ENCODE data around the gene TBC1D9B. TPM values are rescaled to one million over a fixed set of nuclear protein-coding genes. Genes with fewer than 3 reads are reported as not detected.
A peak's percentile ranks its signal among the peaks of the same experiment; 100 is the strongest.

The TBC1D9B gene
- total RNA-seq, 2 donors from 2014 or later: 61.6 to 74.1 TPM

GRCh38 chr5:179830818-179831468 lies 76.8 kb downstream of the TBC1D9B start:
- no peak for ATAC-seq
- H3K9me3 ChIP-seq (ENCODE audit: control insufficient read depth, low read length, poor library complexity, severe bottlenecking): no peaks in the 10 kb centered on the region
- H3K27ac Mint-ChIP-seq: peak overlapping the region; percentile 90
- peaks cover 7% of the 10 kb centered on the region for H3K36me3 Mint-ChIP-seq (ENCODE audit: low read depth)
- H3K4me3 Mint-ChIP-seq: peak overlapping the region; percentile 52
- no peak for DNase-seq
- H3K27me3 Mint-ChIP-seq: no peaks in the 10 kb centered on the region
- H3K4me1 Mint-ChIP-seq: peaks cover 12% of the 10 kb centered on the region

GRCh38 chr5:179829732-179830435 lies 77.8 kb downstream of the TBC1D9B start:
- no peaks in the 10 kb centered on the region for H3K9me3 ChIP-seq (ENCODE audit: control insufficient read depth, low read length, poor library complexity, severe bottlenecking)
- H3K27me3 Mint-ChIP-seq: no peaks in the 10 kb centered on the region
- peaks cover 10% of the 10 kb centered on the region for H3K4me1 Mint-ChIP-seq
- peak overlapping the region; percentile 90 for H3K27ac Mint-ChIP-seq
- ATAC-seq (no peak), DNase-seq (no peak)
- H3K4me3 Mint-ChIP-seq: no peak overlapping the region
- H3K36me3 Mint-ChIP-seq (ENCODE audit: low read depth): peaks cover 7% of the 10 kb centered on the region

- Mint-ChIP-seq H3K27me3 (no peaks in the 10 kb centered on the region), H3K27ac (peak overlapping the region; percentile 90), H3K4me3 (peak overlapping the region; percentile 31), H3K4me1 (peaks cover 14% of the 10 kb centered on the region), H3K36me3 (ENCODE audit: low read depth) (peaks cover 10% of the 10 kb centered on the region)
- H3K9me3 ChIP-seq (ENCODE audit: control insufficient read depth, low read length, poor library complexity, severe bottlenecking): no peaks in the 10 kb centered on the region
- no peak for DNase-seq
- no peak for ATAC-seq
Measured at GRCh38 chr5:179828756-179829421, 78.8 kb downstream of the TBC1D9B start.

DNA sequence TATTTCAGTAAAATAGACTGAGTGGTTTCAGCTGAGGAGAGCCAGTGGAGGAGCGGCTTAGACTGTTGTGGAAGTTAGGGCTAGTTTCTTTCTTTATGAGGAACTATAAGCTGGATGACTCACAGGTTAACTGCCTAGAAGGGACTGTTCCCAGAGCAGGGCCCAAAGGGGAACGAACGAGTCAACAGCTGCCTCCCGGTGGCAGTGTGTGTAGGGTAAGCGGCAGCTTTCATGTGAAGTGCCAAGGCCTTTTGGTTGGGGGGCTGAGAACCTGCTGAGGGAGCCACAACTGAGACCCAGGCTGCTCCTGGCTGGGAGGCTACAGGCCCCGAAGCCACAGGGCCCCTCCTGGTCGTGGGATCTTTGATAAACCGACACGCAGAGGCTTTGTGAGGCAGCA lies 80.0 kb downstream of the TBC1D9B start:
- ATAC-seq (peak; percentile 16), DNase-seq (no peak)
- H3K4me3 Mint-ChIP-seq: peak overlapping the region; percentile 43
- peaks cover 5% of the 10 kb centered on the region for H3K36me3 Mint-ChIP-seq (ENCODE audit: low read depth)
- no peaks in the 10 kb centered on the region for H3K27me3 Mint-ChIP-seq
- peak overlapping the region; percentile 90 for H3K27ac Mint-ChIP-seq
- no peaks in the 10 kb centered on the region for H3K9me3 ChIP-seq (ENCODE audit: control insufficient read depth, low read length, poor library complexity, severe bottlenecking)
- peaks cover 18% of the 10 kb centered on the region for H3K4me1 Mint-ChIP-seq

GRCh38 chr5:179825655-179826182 lies 82.0 kb downstream of the TBC1D9B start:
- H3K27me3 Mint-ChIP-seq: no peaks in the 10 kb centered on the region
- no peak for DNase-seq
- H3K9me3 ChIP-seq (ENCODE audit: control insufficient read depth, low read length, poor library complexity, severe bottlenecking): no peaks in the 10 kb centered on the region
- peak overlapping the region; percentile 90 for H3K27ac Mint-ChIP-seq
- peaks cover 5% of the 10 kb centered on the region for H3K36me3 Mint-ChIP-seq (ENCODE audit: low read depth)
- H3K4me3 Mint-ChIP-seq: peak overlapping the region; percentile 53
- ATAC-seq: no peak
- H3K4me1 Mint-ChIP-seq: peaks cover 25% of the 10 kb centered on the region

DNA sequence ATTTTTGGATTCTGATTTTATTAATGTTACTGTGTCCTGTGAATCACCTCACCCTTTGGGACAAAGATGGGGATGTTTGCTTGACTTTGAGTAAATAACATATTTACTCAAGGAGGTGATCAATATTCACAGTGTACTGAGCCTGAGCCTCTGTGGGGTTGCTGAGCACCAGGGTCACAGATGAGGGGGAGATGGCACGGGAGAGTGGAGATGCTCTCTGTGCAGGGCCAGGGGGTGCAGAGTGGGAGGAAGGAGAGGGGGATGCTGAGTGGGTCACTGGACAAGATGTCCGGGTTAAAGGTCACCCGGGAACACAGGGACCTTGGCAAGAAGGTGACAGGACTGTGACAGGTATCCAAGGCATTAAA lies 83.0 kb downstream of the TBC1D9B start:
- DNase-seq (no peak), ATAC-seq (no peak)
- H3K4me1 Mint-ChIP-seq: peaks cover 32% of the 10 kb centered on the region
- peak overlapping the region; percentile 41 for H3K4me3 Mint-ChIP-seq
- no peaks in the 10 kb centered on the region for H3K9me3 ChIP-seq (ENCODE audit: control insufficient read depth, low read length, poor library complexity, severe bottlenecking)
- H3K36me3 Mint-ChIP-seq (ENCODE audit: low read depth): peaks cover 5% of the 10 kb centered on the region
- peak overlapping the region; percentile 97 for H3K27ac Mint-ChIP-seq
- H3K27me3 Mint-ChIP-seq: no peaks in the 10 kb centered on the region

DNA sequence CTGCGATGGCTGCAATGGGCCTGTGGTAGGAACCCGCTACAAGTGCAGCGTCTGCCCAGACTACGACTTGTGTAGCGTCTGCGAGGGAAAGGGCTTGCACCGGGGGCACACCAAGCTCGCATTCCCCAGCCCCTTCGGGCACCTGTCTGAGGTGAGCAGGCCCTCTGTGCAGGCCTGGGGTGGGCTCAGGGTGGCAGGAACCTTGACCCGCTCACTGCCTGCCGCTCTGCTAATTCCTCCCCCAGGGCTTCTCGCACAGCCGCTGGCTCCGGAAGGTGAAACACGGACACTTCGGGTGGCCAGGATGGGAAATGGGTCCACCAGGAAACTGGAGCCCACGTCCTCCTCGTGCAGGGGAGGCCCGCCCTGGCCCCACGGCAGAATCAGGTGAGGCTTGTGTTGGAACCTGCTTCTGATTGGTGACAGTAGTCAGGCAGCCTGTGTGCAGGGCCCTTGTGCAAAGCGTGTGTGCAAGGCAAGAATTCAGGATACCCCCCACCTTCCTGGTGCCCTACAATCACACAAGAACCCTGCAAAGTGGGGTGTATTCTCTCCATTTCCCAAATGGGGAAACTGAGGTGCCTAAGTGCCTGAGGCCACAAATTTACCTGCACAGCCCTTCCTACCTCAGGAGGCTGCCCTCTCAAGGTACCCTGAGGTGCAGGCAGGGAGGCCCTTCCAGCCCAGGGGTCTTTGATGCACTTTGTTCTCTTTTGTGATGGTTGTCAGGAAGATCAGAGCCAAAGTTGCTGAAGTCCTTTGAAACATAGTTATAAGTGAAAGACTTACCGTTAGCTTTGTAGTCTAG lies 83.6 kb downstream of the TBC1D9B start:
- H3K9me3 ChIP-seq (ENCODE audit: control insufficient read depth, low read length, poor library complexity, severe bottlenecking): no peaks in the 10 kb centered on the region
- Mint-ChIP-seq H3K27me3 (no peaks in the 10 kb centered on the region), H3K4me3 (peak overlapping the region; percentile 52), H3K27ac (peak overlapping the region; percentile 97), H3K4me1 (peaks cover 35% of the 10 kb centered on the region), H3K36me3 (ENCODE audit: low read depth) (peaks cover 5% of the 10 kb centered on the region)
- DNase-seq (no peak), ATAC-seq (no peak)

GRCh38 chr5:179822444-179822990 lies 85.2 kb downstream of the TBC1D9B start:
- peaks cover 39% of the 10 kb centered on the region for H3K4me1 Mint-ChIP-seq
- H3K36me3 Mint-ChIP-seq (ENCODE audit: low read depth): peaks cover 3% of the 10 kb centered on the region
- no peak for ATAC-seq
- no peaks in the 10 kb centered on the region for H3K27me3 Mint-ChIP-seq
- no peaks in the 10 kb centered on the region for H3K9me3 ChIP-seq (ENCODE audit: control insufficient read depth, low read length, poor library complexity, severe bottlenecking)
- DNase-seq: no peak
- peak overlapping the region; percentile 97 for H3K27ac Mint-ChIP-seq
- peak overlapping the region; percentile 95 for H3K4me3 Mint-ChIP-seq

GRCh38 chr5:179822059-179822432 lies 85.7 kb downstream of the TBC1D9B start:
- ATAC-seq: no peak

DNA sequence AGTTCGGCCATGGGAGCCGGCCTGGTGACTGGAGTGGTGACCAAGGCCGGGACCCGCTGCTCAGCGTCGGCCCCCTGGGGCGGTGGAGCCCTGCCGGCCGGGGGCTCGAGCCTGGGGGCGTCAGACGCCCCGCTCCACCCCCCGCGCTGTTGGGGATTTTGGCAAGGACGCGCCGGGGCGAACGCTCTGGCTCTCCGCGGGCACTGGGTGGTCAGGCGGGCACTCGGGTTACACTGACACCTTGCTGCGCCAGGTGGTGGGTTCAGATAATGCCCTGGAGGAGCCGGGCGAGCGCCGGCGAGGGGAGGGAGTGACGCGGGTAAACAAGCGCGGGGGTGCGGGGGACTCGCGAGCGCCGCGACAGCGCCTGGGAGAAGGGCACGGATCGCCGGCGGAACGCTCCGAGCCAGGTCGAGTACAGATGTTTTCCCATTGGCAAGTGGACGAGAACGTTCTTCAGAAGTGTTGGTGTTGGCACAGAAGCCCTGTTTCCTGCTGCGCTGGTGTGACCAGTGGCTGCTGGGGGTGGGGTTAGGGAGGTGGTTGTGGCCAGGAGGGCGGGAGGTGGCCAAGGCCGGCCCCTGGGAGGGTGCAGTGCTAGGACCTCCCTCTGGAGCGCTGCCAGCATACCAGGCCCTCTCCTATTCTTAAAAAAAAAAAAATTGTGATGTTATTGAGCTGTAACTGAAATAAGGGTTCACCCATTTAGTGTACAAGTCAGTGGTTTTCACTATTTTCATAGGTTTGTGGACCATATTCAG lies 86.2 kb downstream of the TBC1D9B start:
- ATAC-seq (peak; percentile 58), DNase-seq (peak; percentile 71 to 81 (median 77))
- Mint-ChIP-seq H3K27ac (peak overlapping the region; percentile 97), H3K4me1 (peaks cover 42% of the 10 kb centered on the region), H3K27me3 (no peaks in the 10 kb centered on the region), H3K4me3 (peak overlapping the region; percentile 95), H3K36me3 (ENCODE audit: low read depth) (peaks cover 3% of the 10 kb centered on the region)
- H3K9me3 ChIP-seq (ENCODE audit: control insufficient read depth, low read length, poor library complexity, severe bottlenecking): no peaks in the 10 kb centered on the region

More at GRCh38 chr5:179822059-179822432, 85.7 kb downstream of the TBC1D9B start:
- Mint-ChIP-seq H3K27ac (peak overlapping the region; percentile 97), H3K36me3 (ENCODE audit: low read depth) (peaks cover 3% of the 10 kb centered on the region), H3K4me3 (peak overlapping the region; percentile 95), H3K27me3 (no peaks in the 10 kb centered on the region), H3K4me1 (peaks cover 42% of the 10 kb centered on the region)
- DNase-seq: no peak
- H3K9me3 ChIP-seq (ENCODE audit: control insufficient read depth, low read length, poor library complexity, severe bottlenecking): no peaks in the 10 kb centered on the region

GRCh38 chr5:179820483-179821297 lies 87.0 kb downstream of the TBC1D9B start, which contains the start of gene SQSTM1:
TSS of gene SQSTM1 (plus strand) at chr5:179820905. CDS start at chr5:179820937, 32 bp downstream.
- Mint-ChIP-seq H3K36me3 (ENCODE audit: low read depth) (peaks cover 3% of the 10 kb centered on the region), H3K4me1 (peaks cover 42% of the 10 kb centered on the region)

More at GRCh38 chr5:179820483-179821297, 87.0 kb downstream of the TBC1D9B start, which contains the start of gene SQSTM1:
- ATAC-seq: peak; percentile 59
- no peaks in the 10 kb centered on the region for H3K9me3 ChIP-seq (ENCODE audit: control insufficient read depth, low read length, poor library complexity, severe bottlenecking)
- peak; percentile 78 to 84 (median 79) for DNase-seq
- H3K27me3 Mint-ChIP-seq: no peaks in the 10 kb centered on the region
- H3K4me3 Mint-ChIP-seq: peak within 1 kb of the TSS; percentile 95
- peak within 1 kb of the TSS; percentile 97 for H3K27ac Mint-ChIP-seq
